Measurements from ENCODE around the gene PDIA5. TPM values are rescaled to one million over a fixed set of nuclear protein-coding genes. Genes with fewer than 3 reads are reported as not detected.

The PDIA5 gene
- polyA plus RNA-seq, 1 donor from 2014 or later: 1.4 TPM

DNA sequence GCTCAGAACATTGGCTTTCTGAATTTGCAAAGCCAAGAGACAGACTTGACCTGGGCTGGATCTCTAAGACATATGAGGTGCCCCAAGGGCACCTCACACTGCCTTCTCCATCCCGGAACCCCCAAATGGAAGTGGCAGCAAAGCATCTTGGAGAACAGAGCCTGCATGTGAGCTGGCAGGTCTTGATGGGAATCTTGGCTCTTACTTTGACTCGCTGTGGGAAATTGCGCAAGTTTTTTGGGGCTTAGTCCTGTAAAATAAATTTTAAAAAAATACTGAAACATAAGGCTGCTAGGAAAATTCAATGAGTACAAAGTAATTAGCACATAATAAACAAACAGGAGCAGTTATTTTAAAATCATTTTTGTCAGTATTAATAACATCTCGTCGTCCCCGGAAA lies 121.2 kb downstream of the PDIA5 start:
- Histone ChIP-seq H3K36me3 (ENCODE audit: insufficient read depth, low read length) (no peaks in the 10 kb centered on the region), H2AFZ (ENCODE audit: low read depth, low read length) (no peak overlapping the region), H4K20me1 (ENCODE audit: insufficient read depth) (no peaks in the 10 kb centered on the region), H3K79me2 (replicated peaks; ENCODE audit: insufficient read depth, low read length) (no peaks in the 10 kb centered on the region), H3K4me2 (ENCODE audit: low read length) (no peak overlapping the region), H3F3A (ENCODE audit: insufficient read depth, low read length, poor library complexity, severe bottlenecking) (no peaks in the 10 kb centered on the region), H3K27ac (ENCODE audit: low read length) (no peak overlapping the region), H3K4me3 (ENCODE audit: low read length) (no peak overlapping the region), H3K27me3 (ENCODE audit: insufficient read depth, low read depth, low read length) (no peaks in the 10 kb centered on the region), H3K9ac (ENCODE audit: low read length) (no peak overlapping the region), H3K9me2 (ENCODE audit: insufficient read depth, low read length) (no peaks in the 10 kb centered on the region), H3K9me3 (ENCODE audit: low read length) (no peaks in the 10 kb centered on the region)
- TF ChIP-seq POLR2AphosphoS5 (IDR thresholded peaks at IDR 0.05) (no peak), SMC3 (conservative IDR thresholded peaks at IDR 0.05; ENCODE audit: poor library complexity) (no peak), EZH2 (IDR thresholded peaks at IDR 0.05; ENCODE audit: borderline replicate concordance, insufficient read depth, low read length, poor library complexity, severe bottlenecking) (no peak), MXI1 (conservative IDR thresholded peaks at IDR 0.05; ENCODE audit: poor library complexity, severe bottlenecking) (no peak), EP300 (conservative IDR thresholded peaks at IDR 0.05; ENCODE audit: poor library complexity, severe bottlenecking) (no peak), TAF1 (IDR thresholded peaks at IDR 0.05; ENCODE audit: low read depth) (no peak), RAD21 (conservative IDR thresholded peaks at IDR 0.05) (no peak)
- TF ChIP-seq, protein P1, sequence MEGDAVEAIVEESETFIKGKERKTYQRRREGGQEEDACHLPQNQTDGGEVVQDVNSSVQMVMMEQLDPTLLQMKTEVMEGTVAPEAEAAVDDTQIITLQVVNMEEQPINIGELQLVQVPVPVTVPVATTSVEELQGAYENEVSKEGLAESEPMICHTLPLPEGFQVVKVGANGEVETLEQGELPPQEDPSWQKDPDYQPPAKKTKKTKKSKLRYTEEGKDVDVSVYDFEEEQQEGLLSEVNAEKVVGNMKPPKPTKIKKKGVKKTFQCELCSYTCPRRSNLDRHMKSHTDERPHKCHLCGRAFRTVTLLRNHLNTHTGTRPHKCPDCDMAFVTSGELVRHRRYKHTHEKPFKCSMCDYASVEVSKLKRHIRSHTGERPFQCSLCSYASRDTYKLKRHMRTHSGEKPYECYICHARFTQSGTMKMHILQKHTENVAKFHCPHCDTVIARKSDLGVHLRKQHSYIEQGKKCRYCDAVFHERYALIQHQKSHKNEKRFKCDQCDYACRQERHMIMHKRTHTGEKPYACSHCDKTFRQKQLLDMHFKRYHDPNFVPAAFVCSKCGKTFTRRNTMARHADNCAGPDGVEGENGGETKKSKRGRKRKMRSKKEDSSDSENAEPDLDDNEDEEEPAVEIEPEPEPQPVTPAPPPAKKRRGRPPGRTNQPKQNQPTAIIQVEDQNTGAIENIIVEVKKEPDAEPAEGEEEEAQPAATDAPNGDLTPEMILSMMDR (IDR thresholded peaks at IDR 0.05; ENCODE audit: poor library complexity, severe bottlenecking): no peak
- TF ChIP-seq, protein P2, sequence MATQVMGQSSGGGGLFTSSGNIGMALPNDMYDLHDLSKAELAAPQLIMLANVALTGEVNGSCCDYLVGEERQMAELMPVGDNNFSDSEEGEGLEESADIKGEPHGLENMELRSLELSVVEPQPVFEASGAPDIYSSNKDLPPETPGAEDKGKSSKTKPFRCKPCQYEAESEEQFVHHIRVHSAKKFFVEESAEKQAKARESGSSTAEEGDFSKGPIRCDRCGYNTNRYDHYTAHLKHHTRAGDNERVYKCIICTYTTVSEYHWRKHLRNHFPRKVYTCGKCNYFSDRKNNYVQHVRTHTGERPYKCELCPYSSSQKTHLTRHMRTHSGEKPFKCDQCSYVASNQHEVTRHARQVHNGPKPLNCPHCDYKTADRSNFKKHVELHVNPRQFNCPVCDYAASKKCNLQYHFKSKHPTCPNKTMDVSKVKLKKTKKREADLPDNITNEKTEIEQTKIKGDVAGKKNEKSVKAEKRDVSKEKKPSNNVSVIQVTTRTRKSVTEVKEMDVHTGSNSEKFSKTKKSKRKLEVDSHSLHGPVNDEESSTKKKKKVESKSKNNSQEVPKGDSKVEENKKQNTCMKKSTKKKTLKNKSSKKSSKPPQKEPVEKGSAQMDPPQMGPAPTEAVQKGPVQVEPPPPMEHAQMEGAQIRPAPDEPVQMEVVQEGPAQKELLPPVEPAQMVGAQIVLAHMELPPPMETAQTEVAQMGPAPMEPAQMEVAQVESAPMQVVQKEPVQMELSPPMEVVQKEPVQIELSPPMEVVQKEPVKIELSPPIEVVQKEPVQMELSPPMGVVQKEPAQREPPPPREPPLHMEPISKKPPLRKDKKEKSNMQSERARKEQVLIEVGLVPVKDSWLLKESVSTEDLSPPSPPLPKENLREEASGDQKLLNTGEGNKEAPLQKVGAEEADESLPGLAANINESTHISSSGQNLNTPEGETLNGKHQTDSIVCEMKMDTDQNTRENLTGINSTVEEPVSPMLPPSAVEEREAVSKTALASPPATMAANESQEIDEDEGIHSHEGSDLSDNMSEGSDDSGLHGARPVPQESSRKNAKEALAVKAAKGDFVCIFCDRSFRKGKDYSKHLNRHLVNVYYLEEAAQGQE (IDR thresholded peaks at IDR 0.05; ENCODE audit: borderline replicate concordance): no peak

DNA sequence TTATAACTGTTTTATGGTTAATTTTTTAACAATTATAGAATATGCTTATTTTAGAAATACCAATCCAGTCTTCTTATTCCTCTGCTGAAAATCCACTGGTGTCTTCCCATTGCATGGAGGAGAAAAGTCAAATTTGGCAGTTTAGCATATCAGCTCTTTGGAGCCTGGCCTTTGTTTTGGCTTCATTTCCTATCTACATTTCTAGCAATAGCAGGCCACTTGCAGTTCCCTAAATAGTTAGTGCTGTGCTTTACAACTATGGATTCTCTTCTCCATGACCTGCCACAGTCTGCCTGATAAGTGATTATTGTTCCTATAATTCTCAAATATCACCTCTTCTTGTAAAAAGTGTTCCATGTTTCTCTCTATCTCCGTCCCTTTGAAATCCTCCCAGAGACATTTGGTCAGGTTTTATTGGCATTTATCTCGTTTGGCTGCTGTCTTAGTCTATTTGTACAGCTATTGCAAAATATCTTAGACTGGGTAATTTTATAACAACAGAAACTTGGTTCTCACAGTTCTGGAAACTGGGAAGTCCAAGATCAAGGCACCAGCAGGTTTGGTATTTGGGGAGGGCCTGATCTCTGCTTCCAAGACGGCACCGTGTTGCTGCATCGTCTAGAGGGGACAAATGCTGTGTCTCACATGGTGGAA lies 126.8 kb downstream of the PDIA5 start:
- Histone ChIP-seq H3K9ac (ENCODE audit: low read length) (no peak overlapping the region), H3K27ac (ENCODE audit: low read length) (no peak overlapping the region), H3K79me2 (replicated peaks; ENCODE audit: insufficient read depth, low read length) (no peaks in the 10 kb centered on the region), H3K27me3 (ENCODE audit: insufficient read depth, low read depth, low read length) (no peaks in the 10 kb centered on the region), H3K4me2 (ENCODE audit: low read length) (no peak overlapping the region), H3K9me3 (ENCODE audit: low read length) (no peaks in the 10 kb centered on the region), H2AFZ (ENCODE audit: low read depth, low read length) (no peak overlapping the region), H3K4me3 (ENCODE audit: low read length) (no peak overlapping the region), H3K36me3 (ENCODE audit: insufficient read depth, low read length) (no peaks in the 10 kb centered on the region), H3F3A (ENCODE audit: insufficient read depth, low read length, poor library complexity, severe bottlenecking) (no peaks in the 10 kb centered on the region), H4K20me1 (ENCODE audit: insufficient read depth) (no peaks in the 10 kb centered on the region), H3K9me2 (ENCODE audit: insufficient read depth, low read length) (no peaks in the 10 kb centered on the region)
- TF ChIP-seq RAD21 (conservative IDR thresholded peaks at IDR 0.05) (no peak), EP300 (conservative IDR thresholded peaks at IDR 0.05; ENCODE audit: poor library complexity, severe bottlenecking) (no peak), EZH2 (IDR thresholded peaks at IDR 0.05; ENCODE audit: borderline replicate concordance, insufficient read depth, low read length, poor library complexity, severe bottlenecking) (no peak), POLR2AphosphoS5 (IDR thresholded peaks at IDR 0.05) (no peak), TAF1 (IDR thresholded peaks at IDR 0.05; ENCODE audit: low read depth) (no peak), SMC3 (conservative IDR thresholded peaks at IDR 0.05; ENCODE audit: poor library complexity) (no peak)
- TF ChIP-seq, protein P1 (IDR thresholded peaks at IDR 0.05; ENCODE audit: poor library complexity, severe bottlenecking): no peak
